A673 (cell line): ENCODE results near the gene NRXN3. TPM values are rescaled to one million over a fixed set of nuclear protein-coding genes. Genes with fewer than 3 reads are reported as not detected.

Source experiments
- BruUV-seq: library from RNA; stranded (reverse); fragments of 400-500 nt; replicated peaks from 2 replicates; lab custom pipeline; 2021; lab: Mats Ljungman, UMichigan
- CTCF ChIA-PET: fragments of 300-600 bp; sonication (Branson Sonifier 250); formaldehyde crosslinking; loops from one replicate; lab custom pipeline; 2022; ENCODE audit warnings: antibody characterized with exemption; lab: Charles Lee
- POLR2A ChIA-PET: fragments of 300-600 bp; sonication (Branson Sonifier 250); formaldehyde crosslinking; loops from one replicate; lab custom pipeline; 2022; ENCODE audit warnings: antibody characterized with exemption; ENCODE audit not compliant: low non-redundant PET; lab: Charles Lee
- DNase-seq: peaks from one replicate; pipeline ENCODE4 v3.0.0-alpha.2; 2015; ENCODE audit warnings: low spot score
- H3K27ac ChIP-seq: fragments of 200-600 bp; sonication (generic); 2 replicates; pipeline ENCODE4 v1.5.1; 2016; ENCODE audit warnings: mixed run types, low read depth, mild to moderate bottlenecking, mixed read lengths, antibody characterized with exemption, low read length; ENCODE audit not compliant: poor library complexity, severe bottlenecking
- H3K27me3 ChIP-seq: fragments of 200-600 bp; sonication (generic); replicated peaks from 2 replicates; pipeline ENCODE4 v1.6.1; 2017; ENCODE audit warnings: mixed run types, low read depth, mild to moderate bottlenecking, mixed read lengths, antibody characterized with exemption, low read length; ENCODE audit not compliant: insufficient read depth, poor library complexity
- H3K36me3 ChIP-seq: fragments of 200-600 bp; sonication (generic); 2 replicates; pipeline ENCODE4 v1.6.1; 2016; ENCODE audit warnings: mixed run types, mild to moderate bottlenecking, mixed read lengths, antibody characterized with exemption, low read length; ENCODE audit not compliant: insufficient read depth, poor library complexity, severe bottlenecking
- H3K4me1 ChIP-seq: fragments of 200-600 bp; sonication (generic); 2 replicates; pipeline ENCODE4 v1.6.1; 2017; ENCODE audit warnings: mixed run types, mild to moderate bottlenecking, mixed read lengths, antibody characterized with exemption, low read length; ENCODE audit not compliant: insufficient read depth, poor library complexity, severe bottlenecking
- H3K4me3 ChIP-seq: fragments of 200-600 bp; sonication (generic); 2 replicates; pipeline ENCODE4 v1.5.1; 2016; ENCODE audit warnings: low read depth, mixed run types, mild to moderate bottlenecking, mixed read lengths, low read length; ENCODE audit not compliant: poor library complexity, severe bottlenecking
- H3K9me3 ChIP-seq: fragments of 200-600 bp; sonication (generic); 2 replicates; pipeline ENCODE4 v1.6.1; 2016; ENCODE audit warnings: mixed run types, low read depth, mild to moderate bottlenecking, mixed read lengths, antibody characterized with exemption, low read length; ENCODE audit not compliant: poor library complexity, severe bottlenecking
- EZH2 ChIP-seq: fragments of 200-600 bp; sonication (generic); IDR thresholded peaks from 2 replicates; pipeline ENCODE4 v1.6.1; 2017; ENCODE audit warnings: borderline replicate concordance, low read depth, mild to moderate bottlenecking, mixed read lengths, antibody characterized with exemption, low read length; ENCODE audit not compliant: poor library complexity, severe bottlenecking
- intact Hi-C: fragments of 100-400 bp; cut with micrococcal nuclease; formaldehyde crosslinking; loops from one replicate; pipeline ENCODE4 v1.10.0; 2022; ENCODE audit not compliant: unreplicated experiment
- total RNA-seq: library from RNA; stranded (reverse); gene quantifications from 2 replicates; pipeline ENCODE4 v1.2.3, GENCODE V29; 2021
- TF ChIP-seq, protein P1 (sequence below): fragments of 300-800, 200-600 bp; sonication (generic); conservative IDR thresholded peaks from 2 replicates; pipeline ENCODE4 v1.5.1; 2017; ENCODE audit warnings: low read depth, mild to moderate bottlenecking, antibody characterized with exemption, low read length, moderate library complexity, mixed read lengths

Gene NRXN3
- total RNA-seq, 1 experiment from 2014 or later = 0.21 TPM

DNA sequence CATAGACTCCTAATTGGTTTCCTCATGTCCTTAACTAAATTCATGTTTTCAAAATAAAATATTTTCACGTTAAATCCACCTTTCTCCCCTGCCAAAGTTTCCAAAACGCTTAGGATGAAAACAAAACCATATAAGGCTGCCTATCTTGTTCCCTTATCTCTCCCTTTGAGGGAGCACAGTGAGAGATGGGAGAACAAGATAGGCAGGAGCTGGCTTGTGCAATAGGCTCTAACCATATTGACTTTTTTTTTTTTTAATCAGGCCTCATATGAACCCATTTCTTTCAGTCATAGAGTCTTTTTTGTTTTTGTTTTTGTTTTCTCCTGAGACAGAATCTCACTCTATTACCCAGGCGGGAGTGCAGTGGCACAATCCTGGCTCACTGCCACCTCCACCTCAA, 184.9 kb downstream of the NRXN3 start:
- H3K4me1 ChIP-seq = no peaks in the 10 kb centered on the region
- H3K36me3 ChIP-seq = no peaks in the 10 kb centered on the region
- no peak for TF ChIP-seq EZH2
- TF ChIP-seq, protein P1, sequence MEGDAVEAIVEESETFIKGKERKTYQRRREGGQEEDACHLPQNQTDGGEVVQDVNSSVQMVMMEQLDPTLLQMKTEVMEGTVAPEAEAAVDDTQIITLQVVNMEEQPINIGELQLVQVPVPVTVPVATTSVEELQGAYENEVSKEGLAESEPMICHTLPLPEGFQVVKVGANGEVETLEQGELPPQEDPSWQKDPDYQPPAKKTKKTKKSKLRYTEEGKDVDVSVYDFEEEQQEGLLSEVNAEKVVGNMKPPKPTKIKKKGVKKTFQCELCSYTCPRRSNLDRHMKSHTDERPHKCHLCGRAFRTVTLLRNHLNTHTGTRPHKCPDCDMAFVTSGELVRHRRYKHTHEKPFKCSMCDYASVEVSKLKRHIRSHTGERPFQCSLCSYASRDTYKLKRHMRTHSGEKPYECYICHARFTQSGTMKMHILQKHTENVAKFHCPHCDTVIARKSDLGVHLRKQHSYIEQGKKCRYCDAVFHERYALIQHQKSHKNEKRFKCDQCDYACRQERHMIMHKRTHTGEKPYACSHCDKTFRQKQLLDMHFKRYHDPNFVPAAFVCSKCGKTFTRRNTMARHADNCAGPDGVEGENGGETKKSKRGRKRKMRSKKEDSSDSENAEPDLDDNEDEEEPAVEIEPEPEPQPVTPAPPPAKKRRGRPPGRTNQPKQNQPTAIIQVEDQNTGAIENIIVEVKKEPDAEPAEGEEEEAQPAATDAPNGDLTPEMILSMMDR = no peak
- no peaks in the 10 kb centered on the region for H3K9me3 ChIP-seq
- POLR2A ChIA-PET = no interaction called here
- H3K27ac ChIP-seq = no peak overlapping the region
- no TSS peak for BruUV-seq
- CTCF ChIA-PET = interaction anchor here (0.6 kb wide), 1 partner anchor 312 kb away, joined by 3 read pairs; no protein-coding TSS in a partner anchor
- no peak for DNase-seq
- H3K27me3 ChIP-seq = peaks cover 20% of the 10 kb centered on the region
- intact Hi-C loops = no loop called here
- H3K4me3 ChIP-seq = no peak overlapping the region

DNA sequence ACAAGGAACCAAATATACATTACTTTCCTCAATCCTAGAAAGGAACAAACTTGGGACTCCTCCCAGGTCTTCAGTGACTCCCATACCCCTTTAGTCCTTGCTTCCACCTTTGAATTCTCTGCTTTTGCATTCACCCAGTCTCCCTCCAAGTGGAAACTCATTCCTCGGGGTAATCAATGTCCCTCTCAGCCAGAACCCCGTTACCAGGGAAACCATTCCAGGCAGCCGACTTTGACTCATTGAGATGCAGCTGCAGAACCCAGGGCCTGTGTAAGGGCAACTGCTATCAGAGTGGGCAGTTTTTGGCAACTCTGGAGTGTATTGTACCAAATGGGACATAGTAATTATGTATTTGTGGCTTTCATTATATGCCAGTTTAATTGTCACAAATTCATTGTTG, 186.2 kb downstream of the NRXN3 start:
- CTCF ChIA-PET = no interaction called here
- peaks cover 15% of the 10 kb centered on the region for H3K27me3 ChIP-seq
- TF ChIP-seq, protein P1 = no peak
- no peak for TF ChIP-seq EZH2
- H3K9me3 ChIP-seq = no peaks in the 10 kb centered on the region
- BruUV-seq = no TSS peak
- intact Hi-C loops = no loop called here
- H3K4me1 ChIP-seq = no peaks in the 10 kb centered on the region
- DNase-seq = no peak
- no peak overlapping the region for H3K27ac ChIP-seq
- POLR2A ChIA-PET = no interaction called here
- no peaks in the 10 kb centered on the region for H3K36me3 ChIP-seq
- no peak overlapping the region for H3K4me3 ChIP-seq

DNA sequence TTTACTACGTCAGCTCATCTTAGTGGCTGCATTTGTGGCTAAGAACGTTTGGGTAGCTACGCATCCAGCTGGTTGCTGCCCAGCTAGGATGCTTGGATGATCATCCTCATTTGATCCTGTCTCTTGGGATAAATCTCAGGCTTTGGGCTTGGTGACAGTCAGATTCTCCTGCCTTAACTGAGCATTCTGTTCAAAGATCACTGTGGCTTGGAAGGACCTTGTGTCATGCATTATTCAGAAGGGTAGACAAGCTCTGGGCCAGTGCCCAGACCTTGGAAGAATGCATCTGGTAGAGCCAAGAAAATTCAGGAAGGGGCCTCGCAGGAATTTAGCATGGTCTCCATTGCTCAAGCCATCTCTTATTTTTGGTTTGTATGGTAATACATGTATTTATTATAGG, 188.4 kb downstream of the NRXN3 start:
- Histone ChIP-seq H3K27ac (no peak overlapping the region), H3K36me3 (no peaks in the 10 kb centered on the region), H3K4me1 (no peaks in the 10 kb centered on the region), H3K9me3 (no peaks in the 10 kb centered on the region), H3K4me3 (no peak overlapping the region), H3K27me3 (peaks cover 16% of the 10 kb centered on the region)
- TF ChIP-seq, protein P1 = no peak
- no peak for TF ChIP-seq EZH2
- ChIA-PET POLR2A (no interaction called here), CTCF (no interaction called here)
- no peak for DNase-seq
- intact Hi-C loops = no loop called here
- BruUV-seq = no TSS peak
